NCI-H345 treated with DMSO at 0.1 percent for 48 hours (cell line): ENCODE data around the gene GSX2.

Experiments used
- DNase-seq: peaks from one replicate; lab custom pipeline; 2025; ENCODE audit not compliant: unreplicated experiment; lab: John Stamatoyannopoulos, UW

GSX2 gene

DNA sequence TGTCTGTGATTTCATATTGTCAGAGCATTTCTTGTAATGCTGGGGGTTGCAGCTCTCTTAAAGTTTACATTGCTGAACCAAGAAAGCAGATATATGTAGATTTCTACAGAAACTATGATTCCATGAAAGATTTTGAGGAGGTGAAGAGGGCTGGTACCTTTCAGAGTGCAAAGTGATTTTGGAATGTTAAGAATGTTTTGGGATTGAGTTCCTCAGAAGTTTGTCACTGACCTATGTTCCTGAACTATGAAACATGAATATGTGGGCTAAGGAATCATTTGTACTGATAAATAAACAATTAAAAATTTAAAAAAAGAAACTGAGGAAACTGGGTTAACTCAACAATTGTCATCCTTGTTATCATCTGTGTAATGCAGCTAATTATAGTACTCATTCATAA, 23.3 kb upstream of the GSX2 start:
- DNase-seq, result no peak

DNA sequence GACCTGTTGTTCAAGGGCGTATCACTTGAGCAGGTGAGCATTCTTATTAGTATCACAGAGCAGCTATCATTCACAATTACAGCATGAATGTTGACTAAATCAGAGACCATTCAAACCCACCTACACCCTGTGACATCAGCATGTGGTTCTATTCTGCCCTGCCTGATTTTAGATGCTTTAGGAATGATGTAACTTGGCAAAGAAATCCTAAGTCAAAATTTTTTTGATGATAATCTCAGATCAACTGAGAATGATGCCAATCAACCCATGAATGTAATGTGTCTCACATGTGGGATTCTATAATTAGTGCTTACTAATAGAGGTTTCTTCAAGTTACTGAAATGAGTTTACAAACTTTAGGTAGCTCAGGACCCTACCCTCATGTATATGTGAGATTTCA, 22.2 kb upstream of the GSX2 start:
- no peak for DNase-seq

DNA sequence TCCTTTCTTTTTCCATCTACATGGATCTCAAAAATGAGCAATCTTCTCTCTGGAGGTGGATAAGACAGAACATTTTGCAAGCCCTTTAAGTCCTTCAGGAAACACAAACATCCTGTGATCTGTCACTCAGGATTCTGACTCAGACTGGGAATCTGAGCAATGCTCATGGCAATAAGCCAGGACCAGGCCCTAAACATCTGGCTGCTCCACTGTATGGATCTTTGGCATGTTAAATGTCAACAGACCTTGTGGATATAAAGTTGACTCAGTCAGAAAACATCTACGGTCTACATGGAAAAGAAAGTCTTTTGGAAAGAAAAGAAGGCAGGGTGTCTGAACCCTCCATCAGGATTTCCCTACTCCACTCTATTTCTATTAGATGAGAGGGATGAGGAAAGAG, 17.8 kb upstream of the GSX2 start:
- no peak for DNase-seq

DNA sequence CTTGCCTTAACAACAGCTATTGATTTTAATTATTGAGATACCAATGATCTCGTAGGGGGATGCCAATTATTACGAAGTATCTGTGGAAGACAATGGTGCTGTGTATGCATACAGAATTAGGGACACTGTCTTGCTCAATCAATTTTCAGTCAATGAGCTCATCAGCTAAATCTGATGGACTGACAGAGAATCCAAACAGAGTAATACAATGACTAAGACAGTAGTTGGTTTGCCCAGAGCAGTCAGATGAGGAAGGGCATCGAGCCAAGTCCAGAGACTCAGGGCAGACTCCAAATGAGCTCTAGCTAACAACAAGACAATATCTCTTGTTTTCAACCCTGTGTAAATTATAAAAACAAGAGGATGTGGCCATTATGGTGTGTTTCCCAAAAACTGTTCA, 14.7 kb upstream of the GSX2 start:
- DNase-seq, result no peak

DNA sequence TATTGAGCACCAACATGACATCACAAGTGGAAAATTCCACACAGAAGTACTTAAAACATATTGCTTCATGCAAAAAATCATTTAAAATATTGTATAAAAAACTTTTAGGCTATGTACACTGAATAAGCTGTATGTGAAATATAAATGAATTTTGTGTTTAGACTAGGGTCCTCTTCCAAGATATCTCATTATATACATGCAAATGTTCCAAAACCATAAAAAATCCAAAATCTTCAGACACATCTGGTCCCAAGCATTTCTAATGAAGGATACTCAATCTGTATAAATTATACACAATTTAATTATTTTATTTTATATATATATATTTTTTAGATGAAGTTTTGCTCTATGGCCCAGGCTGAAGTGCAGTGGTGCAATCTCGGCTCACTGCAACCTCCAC, 10.1 kb upstream of the GSX2 start:
- no peak for DNase-seq

DNA sequence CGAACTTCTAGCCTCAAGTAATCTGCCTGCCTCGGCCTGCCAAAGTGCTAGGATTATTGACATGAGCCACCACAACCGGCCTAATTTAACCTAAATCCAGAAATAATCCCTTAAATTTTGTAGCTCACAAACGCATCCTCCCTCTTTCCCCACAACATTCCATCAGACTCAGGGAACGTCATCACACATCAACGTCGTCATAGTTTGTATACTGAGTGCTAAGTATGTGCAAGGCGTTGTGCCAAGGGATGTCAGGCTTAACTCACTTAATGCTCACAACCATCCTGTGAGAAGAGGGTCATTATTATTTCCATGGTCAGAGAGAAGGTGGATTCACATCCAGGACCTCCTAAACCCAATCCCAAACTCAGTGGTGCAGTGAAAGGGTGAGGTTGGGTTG, 9.6 kb upstream of the GSX2 start:
- DNase-seq, result no peak

DNA sequence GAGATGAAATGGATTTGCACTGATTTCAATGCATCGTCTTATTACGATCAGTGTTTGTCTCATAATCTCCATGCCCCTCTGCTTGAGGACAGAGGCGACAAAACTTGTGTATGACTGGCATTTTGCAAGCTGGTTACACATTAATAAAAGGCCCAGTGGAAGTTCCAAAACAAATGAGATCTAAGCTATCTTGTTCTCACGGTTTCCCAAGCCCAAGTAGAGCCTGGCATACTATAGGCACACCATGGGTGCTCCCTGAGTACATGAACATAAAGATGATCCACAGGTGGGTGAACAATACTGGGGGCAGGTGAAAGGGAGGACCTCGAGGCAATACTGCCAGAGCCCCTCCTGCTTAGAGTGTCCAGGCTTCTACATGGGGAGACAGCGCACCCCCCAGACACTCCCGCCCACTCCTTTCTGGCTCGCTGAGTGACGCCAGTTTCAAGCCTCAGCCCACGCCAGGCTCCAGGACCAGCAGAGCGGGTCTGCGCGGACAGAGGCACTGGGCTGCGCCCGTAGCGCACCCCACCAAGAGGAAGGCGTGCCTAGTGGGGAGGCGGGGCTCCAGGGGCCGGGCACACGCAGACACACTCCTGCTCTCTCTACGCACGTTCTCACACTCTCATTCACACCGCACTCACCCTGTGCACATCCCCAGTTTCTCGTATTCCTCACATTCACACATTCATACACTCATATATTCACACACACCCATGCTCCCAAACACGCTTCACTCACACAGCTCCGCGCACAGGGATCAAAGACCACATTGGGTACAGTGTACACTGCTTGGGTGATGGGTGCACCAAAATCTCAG, 8.9 kb upstream of the GSX2 start:
- no peak for DNase-seq

DNA sequence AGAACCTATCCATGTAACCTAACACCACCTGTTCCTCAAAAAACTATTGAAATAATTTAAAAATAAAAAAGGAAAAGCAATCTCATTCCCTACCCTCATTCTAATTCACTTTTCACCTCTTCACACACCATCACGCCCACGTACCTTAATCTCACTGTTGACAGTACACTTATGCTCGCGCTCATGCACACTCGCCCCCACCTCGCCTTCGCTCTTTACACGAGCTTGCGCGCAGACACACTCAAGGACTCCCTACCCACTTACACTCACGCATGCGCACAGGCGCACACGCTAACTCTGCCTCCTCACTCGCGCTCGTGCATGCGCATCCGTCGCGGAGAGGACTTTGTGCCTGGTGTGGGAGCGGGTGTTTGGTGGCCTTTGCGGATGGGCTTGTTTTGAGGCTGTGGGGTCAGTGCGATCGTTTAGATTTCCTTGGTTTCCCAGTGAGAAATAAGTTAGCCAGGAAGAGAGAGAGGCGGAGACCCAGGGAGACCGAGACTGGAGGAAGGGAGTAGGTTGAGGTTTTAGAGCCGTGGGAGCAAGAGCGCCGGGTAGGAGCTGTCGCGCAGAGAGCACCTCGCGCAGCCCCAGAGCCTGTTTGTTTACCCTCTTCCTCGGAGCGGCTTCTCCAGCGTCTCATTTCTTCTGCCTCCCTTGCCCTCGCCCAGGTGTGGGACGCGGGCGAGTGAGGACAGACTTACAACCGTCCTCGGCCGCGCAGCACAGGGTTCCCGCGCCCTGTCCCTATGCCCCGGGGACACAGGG, 8.1 kb upstream of the GSX2 start:
- peak; percentile 44 for DNase-seq

DNA sequence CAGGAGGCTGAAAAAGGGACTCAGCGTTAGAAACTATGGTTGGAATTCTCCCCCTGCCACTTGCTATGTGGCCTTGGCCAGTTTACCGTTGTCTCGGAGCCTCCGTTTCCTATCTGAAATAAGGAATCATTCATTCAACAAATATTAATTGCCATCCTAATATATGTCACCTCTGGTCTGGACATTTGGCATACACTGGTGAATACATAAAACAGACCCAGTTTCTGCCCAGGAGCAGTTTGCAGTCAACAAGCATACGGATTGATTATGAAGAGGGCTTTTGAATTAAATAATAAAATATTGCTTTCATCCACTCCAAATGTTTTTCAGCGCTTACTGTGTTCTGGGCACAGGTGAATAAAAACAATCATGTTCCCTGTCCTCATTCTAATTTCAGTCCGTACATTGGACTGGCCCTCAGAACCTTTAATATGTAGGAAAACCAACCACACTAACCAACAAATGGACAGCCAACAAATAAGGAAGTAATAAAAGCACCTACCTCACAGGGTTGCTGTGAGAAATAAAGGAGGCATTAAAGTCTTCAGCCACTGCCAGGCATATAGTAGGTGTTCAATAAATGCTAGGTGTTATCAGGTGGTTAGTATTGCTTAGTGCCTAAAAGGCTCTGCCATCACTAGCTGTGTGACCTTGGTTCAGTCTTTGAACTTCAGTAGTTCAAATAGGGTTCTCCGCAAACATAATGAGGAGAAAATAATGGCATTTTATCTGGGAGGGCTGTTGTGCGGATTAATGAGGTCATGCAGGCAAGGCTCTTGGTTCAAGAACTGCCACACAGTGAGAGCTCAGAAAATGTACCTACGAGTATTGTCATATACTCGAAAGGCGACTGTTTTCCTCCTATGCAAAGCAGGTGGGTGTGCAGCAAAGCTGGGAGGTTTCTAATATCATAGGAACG, 7.3 kb upstream of the GSX2 start:
- DNase-seq, result no peak

DNA sequence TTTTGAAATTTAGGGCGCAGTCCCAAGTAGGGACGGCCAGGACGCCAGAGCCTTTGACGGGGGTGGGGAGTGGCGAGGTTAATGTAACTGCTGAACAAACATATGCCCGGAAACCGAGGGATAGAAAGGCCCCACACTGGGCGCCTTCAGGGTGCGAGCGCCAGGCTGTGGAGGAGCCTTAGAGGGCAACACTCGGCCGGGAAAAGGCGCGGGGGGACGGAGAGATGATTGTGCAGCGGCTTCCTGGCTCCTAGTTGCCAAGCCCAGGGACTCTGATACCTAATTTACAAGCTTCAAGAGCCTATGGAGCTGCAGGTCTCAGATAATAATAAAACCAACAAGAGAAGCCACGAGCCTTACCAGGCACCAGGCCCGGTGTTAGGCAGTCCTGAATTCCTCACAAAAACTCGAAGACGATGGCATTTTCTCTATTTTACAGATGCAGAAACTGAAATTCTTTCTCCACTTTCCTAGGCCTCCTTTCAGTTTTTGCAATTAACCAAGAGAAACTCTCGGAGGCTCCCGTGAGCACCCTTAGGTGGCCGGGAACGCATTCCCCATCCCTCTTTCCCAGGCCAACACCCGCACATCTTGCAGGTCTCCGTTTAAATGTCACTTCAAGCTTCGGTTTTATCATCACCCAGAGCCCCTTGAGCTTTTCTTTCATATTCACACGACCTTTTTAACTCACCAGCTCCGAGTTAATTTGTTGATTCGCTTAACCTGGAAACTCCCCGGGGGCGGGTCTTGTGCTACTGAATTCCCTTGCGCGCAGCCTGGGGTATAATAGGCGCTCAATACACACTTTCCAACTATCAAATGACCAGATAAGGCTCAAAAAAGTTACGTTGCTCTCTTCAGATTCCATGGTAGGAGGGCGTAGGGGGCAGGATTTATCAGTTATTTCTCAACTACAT, 6.4 kb upstream of the GSX2 start:
- no peak for DNase-seq

DNA sequence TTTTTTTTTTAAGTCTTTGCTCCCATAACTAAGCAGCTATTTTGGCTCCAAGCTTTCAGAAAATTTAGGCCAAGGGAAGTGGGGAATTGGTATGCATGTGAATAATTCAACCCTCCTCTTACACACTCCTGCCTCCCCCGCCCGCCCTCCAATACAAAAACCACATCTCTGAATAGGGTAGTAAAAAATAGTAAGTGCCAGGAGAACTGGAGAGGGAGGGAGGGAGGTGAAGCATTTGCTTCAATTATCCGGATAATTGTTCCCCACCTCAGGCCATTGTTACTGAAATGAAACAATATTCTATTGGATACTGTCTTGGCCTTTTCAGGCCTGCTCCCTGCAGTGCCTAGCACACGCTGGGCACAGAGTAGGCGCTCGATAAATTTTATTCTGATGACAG, 5.5 kb upstream of the GSX2 start:
- no peak for DNase-seq

DNA sequence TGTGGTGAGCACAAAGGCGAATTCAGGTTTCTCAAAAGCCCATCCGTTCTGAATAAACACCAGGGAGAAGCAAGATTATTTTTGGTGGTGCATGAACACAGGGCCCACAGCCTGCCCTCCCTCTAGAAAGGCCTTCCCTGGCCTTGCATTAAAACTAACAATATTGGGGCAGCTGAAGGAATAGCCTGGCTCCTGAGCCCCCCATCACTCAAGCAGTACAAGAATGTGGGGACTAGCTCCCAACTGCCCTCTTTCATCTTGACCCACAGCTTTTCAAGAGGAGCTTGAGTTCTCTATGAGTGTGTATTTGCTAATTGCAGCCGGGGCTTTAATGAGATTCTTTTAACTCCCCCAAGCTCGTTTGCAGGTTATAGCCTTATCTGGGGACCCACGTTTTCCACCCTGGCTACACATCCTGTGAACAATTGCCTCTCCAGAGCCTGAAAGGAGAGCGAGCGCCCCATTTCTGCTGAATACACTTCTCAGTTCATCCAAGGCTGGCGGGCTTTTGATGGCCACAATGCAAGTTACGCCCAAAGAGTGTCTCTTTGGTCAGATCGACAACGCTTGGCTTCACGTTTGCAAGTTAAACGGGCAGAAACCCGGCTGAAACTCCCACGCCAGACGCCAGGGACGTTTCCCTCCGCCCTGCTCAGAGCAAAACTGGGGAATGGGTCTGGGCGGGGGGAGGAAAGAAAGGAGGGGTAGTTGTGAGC, 4.7 kb upstream of the GSX2 start:
- DNase-seq, result no peak

DNA sequence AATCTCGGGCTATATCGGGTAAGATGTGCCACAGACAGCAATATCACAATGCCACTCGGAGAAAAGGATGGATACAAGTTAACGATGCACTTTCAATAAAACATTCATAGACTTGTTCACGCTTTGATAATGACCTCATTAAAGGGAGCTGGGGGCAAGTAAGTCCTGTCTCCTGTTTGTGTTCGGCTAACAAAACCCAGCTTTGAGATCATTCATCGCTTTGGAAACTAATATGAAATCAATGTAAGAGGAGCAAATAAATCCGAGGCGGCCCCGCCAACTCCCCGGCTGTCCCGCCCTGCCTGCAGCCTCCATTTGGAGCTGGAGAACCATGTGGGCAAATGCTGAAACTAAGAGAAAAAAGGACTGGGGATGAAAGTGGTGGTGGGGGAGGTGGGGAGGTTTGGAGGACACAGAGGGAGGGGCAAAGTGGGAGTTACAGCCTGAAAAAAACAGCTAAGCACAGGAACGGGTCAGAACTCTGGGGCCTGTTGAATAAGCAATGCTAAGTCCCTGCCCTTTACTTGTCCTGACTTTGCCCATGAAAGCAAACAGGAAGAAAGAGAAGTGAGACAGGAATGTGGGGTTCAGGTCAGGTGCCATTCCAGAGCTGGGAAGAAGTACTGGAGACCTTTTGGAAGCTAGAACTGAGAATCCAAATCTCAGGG, 3.5 kb upstream of the GSX2 start:
- DNase-seq, result no peak

DNA sequence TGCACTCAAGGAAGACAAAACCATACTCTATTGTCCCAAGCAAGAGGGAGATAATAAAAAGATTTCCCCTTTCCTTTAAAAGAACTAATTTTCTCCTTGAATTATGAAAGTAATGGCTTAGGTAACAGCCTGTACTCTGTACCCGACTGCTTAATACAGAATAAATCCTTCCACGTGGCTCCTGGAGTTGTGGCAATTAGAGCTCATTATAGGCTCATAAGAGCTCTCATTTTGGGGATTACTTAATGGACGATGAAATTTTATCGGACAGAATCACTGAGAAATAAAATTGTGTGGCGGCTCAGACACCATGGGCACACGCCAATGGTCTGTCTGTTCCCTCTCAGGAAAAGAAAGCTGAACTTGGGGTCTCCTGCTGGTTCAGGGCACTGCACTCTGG, 2.8 kb upstream of the GSX2 start:
- no peak for DNase-seq

DNA sequence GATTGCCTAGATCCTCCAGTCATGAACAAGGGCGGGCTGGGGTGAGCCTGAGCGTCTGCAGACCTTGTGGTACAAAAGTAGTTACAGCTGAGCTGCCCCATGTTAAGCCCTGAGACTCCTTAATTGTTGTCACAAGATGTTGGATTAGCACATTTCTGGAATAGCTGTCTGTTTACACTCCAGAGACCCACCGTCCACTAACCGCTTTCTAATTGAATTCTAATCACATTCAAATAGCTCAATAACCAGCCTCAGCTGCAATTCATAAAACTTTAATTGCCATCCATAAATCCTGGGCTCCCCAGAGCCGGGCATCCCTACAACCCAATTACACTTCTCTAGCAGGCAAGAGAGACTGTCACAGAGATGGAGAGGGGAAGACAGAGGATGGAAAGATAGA, 1.6 kb upstream of the GSX2 start:
- no peak for DNase-seq

DNA sequence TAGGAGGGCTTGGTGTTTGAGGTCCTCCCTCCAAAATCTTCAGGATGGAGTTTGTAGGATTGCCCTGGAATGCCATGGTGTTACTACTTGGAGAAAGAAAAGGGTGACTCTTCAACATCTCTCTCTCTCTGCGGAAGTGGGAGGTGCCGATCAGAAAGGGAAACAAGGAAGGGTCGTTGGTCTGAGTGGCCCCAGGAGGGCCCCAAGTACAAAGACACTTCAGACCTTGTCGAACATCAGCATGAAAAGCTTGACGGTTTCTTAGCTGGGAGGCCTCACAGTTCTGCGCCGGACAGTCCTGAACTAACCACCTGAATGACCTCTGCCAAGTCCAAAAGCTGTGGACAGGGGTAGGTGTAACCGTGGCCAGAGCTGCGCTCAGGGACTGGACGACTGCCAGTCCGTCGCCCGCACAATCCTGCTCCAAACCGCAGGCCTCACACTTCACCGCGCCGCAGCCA, 646 bp upstream of the GSX2 start:
- no peak for DNase-seq

DNA sequence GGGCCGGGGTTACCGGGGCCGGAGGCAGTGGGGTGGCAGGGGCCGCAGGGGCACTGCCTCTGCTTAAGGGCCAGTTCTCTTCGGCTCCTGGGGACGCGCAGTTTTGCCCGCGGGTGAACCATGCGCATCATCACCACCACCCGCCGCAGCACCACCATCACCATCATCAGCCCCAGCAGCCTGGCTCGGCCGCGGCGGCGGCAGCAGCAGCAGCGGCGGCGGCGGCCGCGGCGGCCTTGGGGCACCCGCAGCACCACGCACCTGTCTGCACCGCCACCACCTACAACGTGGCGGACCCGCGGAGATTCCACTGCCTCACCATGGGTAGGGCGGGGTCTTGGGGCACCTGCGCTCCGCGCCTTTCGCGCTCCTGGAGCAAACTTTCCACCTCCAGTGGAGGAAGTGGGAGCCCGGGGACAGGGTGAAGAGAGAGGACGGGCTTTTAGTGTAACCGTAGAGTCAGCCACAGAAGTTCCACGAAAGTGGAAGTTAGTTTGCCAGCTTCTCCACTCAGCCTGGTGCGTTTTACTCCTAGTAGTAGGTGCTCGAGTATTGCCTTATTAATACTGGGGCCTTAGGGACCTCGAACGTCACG, 729 bp downstream of the GSX2 start:
- no peak for DNase-seq

DNA sequence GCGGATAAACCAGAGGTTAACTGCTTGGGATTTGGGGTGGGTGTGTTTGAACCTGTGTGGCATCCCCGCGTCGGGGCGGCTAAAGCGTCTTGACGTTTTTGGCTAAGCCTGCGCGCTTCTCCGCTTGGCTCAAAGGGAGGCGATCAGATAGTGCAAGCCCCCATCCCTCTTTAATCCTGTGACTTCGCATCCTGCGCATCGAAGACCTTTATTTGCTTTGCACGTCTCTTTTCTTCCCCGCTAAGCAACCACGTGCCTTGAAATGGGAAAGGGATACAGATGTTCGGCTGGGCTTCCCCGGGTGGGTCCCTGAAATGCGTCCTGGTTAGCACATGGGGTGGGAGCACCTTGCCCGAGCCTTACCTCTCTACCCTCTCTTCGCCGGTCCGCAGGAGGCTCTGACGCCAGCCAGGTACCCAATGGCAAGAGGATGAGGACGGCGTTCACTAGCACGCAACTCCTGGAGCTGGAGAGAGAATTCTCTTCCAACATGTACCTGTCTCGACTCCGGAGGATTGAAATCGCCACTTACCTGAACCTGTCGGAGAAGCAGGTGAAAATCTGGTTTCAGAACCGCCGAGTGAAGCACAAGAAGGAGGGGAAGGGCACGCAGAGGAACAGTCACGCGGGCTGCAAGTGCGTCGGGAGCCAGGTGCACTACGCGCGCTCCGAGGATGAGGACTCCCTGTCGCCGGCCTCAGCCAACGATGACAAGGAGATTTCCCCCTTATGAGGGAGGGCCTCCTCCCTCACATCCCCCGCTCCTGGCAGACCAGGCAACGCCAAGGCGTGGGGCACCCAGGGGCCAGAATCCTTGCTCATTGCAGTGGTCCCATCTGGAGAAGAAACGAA, 1.5 kb downstream of the GSX2 start:
- no peak for DNase-seq
